Keratinocyte (primary cell): ENCODE data around the gene CAMSAP1. TPM values are rescaled to one million over a fixed set of nuclear protein-coding genes. Genes with fewer than 3 reads are reported as not detected.

Source experiments
- DNase-seq: peaks from one replicate; pipeline ENCODE4 v3.0.0-alpha.2; 2011; ENCODE audit warnings: low read depth, missing footprints, low spot score
- FAIRE-seq: peaks from 2 replicates; lab custom pipeline; 2011; peaks lifted over from hg19 to GRCh38; lab: Jason Lieb, UNC
- H2AFZ ChIP-seq: 2 replicates; pipeline ENCODE4 v1.6.0; 2012; ENCODE audit warnings: low read length, control low read depth, inconsistent platforms; ENCODE audit not compliant: control insufficient read depth
- H3K27ac ChIP-seq: 2 replicates; pipeline ENCODE4 v1.5.1; 2011; ENCODE audit warnings: low read length; ENCODE audit not compliant: control insufficient read depth, insufficient read depth
- H3K27me3 ChIP-seq: 3 replicates; pipeline ENCODE4 v1.6.0; 2011; ENCODE audit warnings: low read length; ENCODE audit not compliant: control insufficient read depth, insufficient read depth; ENCODE audit errors: extremely low read depth
- H3K36me3 ChIP-seq, 2 experiments: 2 replicates in 1 of 2; 3 replicates in 1 of 2; pipeline ENCODE4 v1.5.1; 2011; ENCODE audit warnings: low read length in 2 of 2, mild to moderate bottlenecking in 1 of 2; ENCODE audit not compliant: control insufficient read depth in 2 of 2, insufficient read depth in 2 of 2; ENCODE audit errors: extremely low read depth in 1 of 2
- H3K4me1 ChIP-seq: 3 replicates; pipeline ENCODE4 v1.5.1; 2011; ENCODE audit warnings: low read length; ENCODE audit not compliant: control insufficient read depth, insufficient read depth; ENCODE audit errors: extremely low read depth
- H3K4me2 ChIP-seq: 3 replicates; pipeline ENCODE4 v1.6.0; 2011; ENCODE audit warnings: low read depth, low read length; ENCODE audit not compliant: control insufficient read depth, insufficient read depth; ENCODE audit errors: extremely low read depth
- H3K4me3 ChIP-seq, 3 experiments: fragments of 200-600 bp in 1 of 3; sonication (generic) in 1 of 3; 2 replicates in 2 of 3; 3 replicates in 1 of 3; pipeline ENCODE4 v1.5.1; 2011 to 2016; ENCODE audit warnings: low read length in 3 of 3, mild to moderate bottlenecking in 3 of 3, control low read depth in 2 of 3, inconsistent platforms in 1 of 3, low read depth in 1 of 3, mixed read lengths in 1 of 3, mixed run types in 1 of 3, moderate library complexity in 1 of 3; ENCODE audit not compliant: control insufficient read depth in 2 of 3, insufficient read depth in 2 of 3; ENCODE audit errors: extremely low read depth in 1 of 3
- H3K79me2 ChIP-seq: 2 replicates; pipeline ENCODE4 v1.6.0; 2012; ENCODE audit warnings: low read length; ENCODE audit not compliant: control insufficient read depth, insufficient read depth
- H3K9ac ChIP-seq: 3 replicates; pipeline ENCODE4 v1.6.0; 2011; ENCODE audit warnings: low read length; ENCODE audit not compliant: control insufficient read depth, insufficient read depth; ENCODE audit errors: extremely low read depth
- H3K9me1 ChIP-seq: 3 replicates; pipeline ENCODE4 v1.6.0; 2011; ENCODE audit warnings: low read length; ENCODE audit not compliant: control insufficient read depth, insufficient read depth; ENCODE audit errors: extremely low read depth
- H3K9me3 ChIP-seq: 2 replicates; pipeline ENCODE4 v1.5.1; 2012; ENCODE audit warnings: low read depth, low read length; ENCODE audit not compliant: control insufficient read depth
- H4K20me1 ChIP-seq: 3 replicates; pipeline ENCODE4 v1.6.0; 2011; ENCODE audit warnings: low read length; ENCODE audit not compliant: control insufficient read depth, insufficient read depth; ENCODE audit errors: extremely low read depth
- EZH2 ChIP-seq: IDR thresholded peaks from one replicate; pipeline ENCODE4 v1.6.1; 2012; ENCODE audit warnings: inconsistent platforms, mild to moderate bottlenecking, low read length, moderate library complexity
- dilution Hi-C: fragments of 300-500 bp; cut with MboI; formaldehyde crosslinking; loops from one replicate; pipeline ENCODE4 v1.7.0; 2020; ENCODE audit warnings: low sequenced_read_pairs; ENCODE audit not compliant: extremely low pct_ligation_motif_present
- polyA plus RNA-seq, 5 experiments: library from polyadenylated mRNA; depleted of rRNA in 3 of 5; stranded (reverse) in 3 of 5; stranded (forward) in 1 of 5; unstranded in 1 of 5; fragments of >200 nt; gene quantifications; 1 replicate in 1 of 5; 2 replicates in 3 of 5; 3 replicates in 1 of 5; pipeline versions ENCODE4 v1.2.1 to v1.2.3, GENCODE V29; 2011 to 2012; ENCODE audit warnings: missing spikeins in 2 of 5, low read depth in 1 of 5, low replicate concordance in 1 of 5
- TF ChIP-seq, protein P1 (sequence below), 3 experiments: IDR thresholded peaks in 1 of 3; conservative IDR thresholded peaks in 1 of 3; optimal IDR thresholded peaks in 1 of 3; 2 replicates in 2 of 3; 3 replicates in 1 of 3; pipeline versions ENCODE3 to v1.5.1; 2011; ENCODE audit warnings: low read length in 3 of 3, mild to moderate bottlenecking in 3 of 3, moderate library complexity in 2 of 3, control low read depth in 1 of 3, inconsistent platforms in 1 of 3; ENCODE audit not compliant: insufficient read depth in 2 of 3; ENCODE audit errors: extremely low read depth in 1 of 3

CAMSAP1 gene
- polyA plus RNA-seq, 1 donor (not counting 4 experiments of a cell fraction or from before 2014, with no cell fraction given): 8.3 TPM

- Histone ChIP-seq H3K9me1 (no peaks in the 10 kb centered on the region), H2AFZ (no peak overlapping the region), H4K20me1 (no peaks in the 10 kb centered on the region), H3K36me3 (no peaks in the 10 kb centered on the region), H3K9me3 (no peaks in the 10 kb centered on the region), H3K4me2 (no peak overlapping the region), H3K9ac (no peak overlapping the region), H3K79me2 (no peaks in the 10 kb centered on the region), H3K4me1 (no peaks in the 10 kb centered on the region), H3K27ac (no peak overlapping the region), H3K4me3 (no peak overlapping the region), H3K27me3 (peaks cover 5% of the 10 kb centered on the region)
- no peak for DNase-seq
- dilution Hi-C loops: no loop called here
- no peak for TF ChIP-seq EZH2
- TF ChIP-seq, protein P1, sequence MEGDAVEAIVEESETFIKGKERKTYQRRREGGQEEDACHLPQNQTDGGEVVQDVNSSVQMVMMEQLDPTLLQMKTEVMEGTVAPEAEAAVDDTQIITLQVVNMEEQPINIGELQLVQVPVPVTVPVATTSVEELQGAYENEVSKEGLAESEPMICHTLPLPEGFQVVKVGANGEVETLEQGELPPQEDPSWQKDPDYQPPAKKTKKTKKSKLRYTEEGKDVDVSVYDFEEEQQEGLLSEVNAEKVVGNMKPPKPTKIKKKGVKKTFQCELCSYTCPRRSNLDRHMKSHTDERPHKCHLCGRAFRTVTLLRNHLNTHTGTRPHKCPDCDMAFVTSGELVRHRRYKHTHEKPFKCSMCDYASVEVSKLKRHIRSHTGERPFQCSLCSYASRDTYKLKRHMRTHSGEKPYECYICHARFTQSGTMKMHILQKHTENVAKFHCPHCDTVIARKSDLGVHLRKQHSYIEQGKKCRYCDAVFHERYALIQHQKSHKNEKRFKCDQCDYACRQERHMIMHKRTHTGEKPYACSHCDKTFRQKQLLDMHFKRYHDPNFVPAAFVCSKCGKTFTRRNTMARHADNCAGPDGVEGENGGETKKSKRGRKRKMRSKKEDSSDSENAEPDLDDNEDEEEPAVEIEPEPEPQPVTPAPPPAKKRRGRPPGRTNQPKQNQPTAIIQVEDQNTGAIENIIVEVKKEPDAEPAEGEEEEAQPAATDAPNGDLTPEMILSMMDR (optimal IDR thresholded peaks at IDR 0.05 in 1 of 3, IDR thresholded peaks at IDR 0.05 in 1 of 3, conservative IDR thresholded peaks at IDR 0.05 in 1 of 3; ENCODE audit: extremely low read depth in 1 of 3, insufficient read depth in 2 of 3, low read length in 3 of 3): no peak
- FAIRE-seq: no peak
Measured at GRCh38 chr9:135793221-135794056, 113.9 kb downstream of the CAMSAP1 start.

- no peaks in the 10 kb centered on the region for H3K9me3 ChIP-seq
- no peak overlapping the region for H2AFZ ChIP-seq
- H4K20me1 ChIP-seq: no peaks in the 10 kb centered on the region
- TF ChIP-seq, protein P1 (optimal IDR thresholded peaks at IDR 0.05 in 1 of 3, IDR thresholded peaks at IDR 0.05 in 1 of 3, conservative IDR thresholded peaks at IDR 0.05 in 1 of 3; ENCODE audit: extremely low read depth in 1 of 3, insufficient read depth in 2 of 3, low read length in 3 of 3): no peak
- no peak for TF ChIP-seq EZH2
- H3K79me2 ChIP-seq: no peaks in the 10 kb centered on the region
- dilution Hi-C loops: no loop called here
- H3K9me1 ChIP-seq: no peaks in the 10 kb centered on the region
- no peak overlapping the region for H3K4me2 ChIP-seq
- H3K9ac ChIP-seq: no peak overlapping the region
- no peak for DNase-seq
- no peaks in the 10 kb centered on the region for H3K4me1 ChIP-seq
- peaks cover 5% of the 10 kb centered on the region for H3K27me3 ChIP-seq
- no peak overlapping the region for H3K27ac ChIP-seq
- H3K36me3 ChIP-seq: no peaks in the 10 kb centered on the region
- FAIRE-seq: no peak
- H3K4me3 ChIP-seq: no peak overlapping the region
Measured at GRCh38 chr9:135792268-135793128, 114.8 kb downstream of the CAMSAP1 start.
